GM23338 (cell line): ENCODE data around the gene PDIA6. TPM values are rescaled to one million over a fixed set of nuclear protein-coding genes. Genes with fewer than 3 reads are reported as not detected.

Source experiments
- ATAC-seq: fragments of 200-7000 bp; cut with Tn5 transposase; 3 replicates; pipeline ENCODE4 v1.9.1; 2020
- DNase-seq: peaks from one replicate; pipeline ENCODE4 v3.0.0-alpha.2; 2015; ENCODE audit warnings: low spot score
- H2AFZ ChIP-seq: fragments of 200-600 bp; sonication (generic); 2 replicates; pipeline ENCODE4 v1.8.0; 2016; ENCODE audit warnings: antibody characterized with exemption, mild to moderate bottlenecking, moderate library complexity
- H3F3A ChIP-seq: fragments of 200-600 bp; sonication (generic); replicated peaks from 2 replicates; pipeline ENCODE4 v1.8.0; 2017; ENCODE audit warnings: antibody characterized with exemption, mixed run types, low read depth
- H3K27ac ChIP-seq: fragments of 200-600 bp; sonication (generic); 2 replicates; pipeline ENCODE4 v1.6.1; 2016; ENCODE audit warnings: low read depth
- H3K27me3 ChIP-seq: fragments of 200-600 bp; sonication (generic); 2 replicates; pipeline ENCODE4 v1.8.0; 2016; ENCODE audit warnings: mild to moderate bottlenecking, mixed run types, moderate library complexity; ENCODE audit not compliant: insufficient read depth
- H3K36me3 ChIP-seq: fragments of 200-600 bp; sonication (generic); 2 replicates; pipeline ENCODE4 v1.8.0; 2016; ENCODE audit warnings: mild to moderate bottlenecking; ENCODE audit not compliant: insufficient read depth
- H3K4me1 ChIP-seq: fragments of 200-600 bp; sonication (generic); 2 replicates; pipeline ENCODE4 v1.8.0; 2016; ENCODE audit warnings: mild to moderate bottlenecking, moderate library complexity; ENCODE audit not compliant: insufficient read depth
- H3K4me2 ChIP-seq: fragments of 200-600 bp; sonication (generic); 2 replicates; pipeline ENCODE4 v1.7.1; 2017; ENCODE audit warnings: mixed run types
- H3K4me3 ChIP-seq: fragments of 200-600 bp; sonication (generic); 2 replicates; pipeline ENCODE4 v1.6.1; 2016; ENCODE audit warnings: mixed run types
- H3K79me2 ChIP-seq: fragments of 200-600 bp; sonication (generic); replicated peaks from 2 replicates; pipeline ENCODE4 v1.8.0; 2017; ENCODE audit warnings: mild to moderate bottlenecking; ENCODE audit not compliant: insufficient read depth
- H3K9me2 ChIP-seq: fragments of 200-600 bp; sonication (generic); 2 replicates; pipeline ENCODE4 v1.8.0; 2017; ENCODE audit not compliant: insufficient read depth
- H4K20me1 ChIP-seq: fragments of 200-600 bp; sonication (generic); replicated peaks from 2 replicates; pipeline ENCODE4 v1.8.0; 2017; ENCODE audit warnings: mild to moderate bottlenecking; ENCODE audit not compliant: insufficient read depth
- H3K27ac Mint-ChIP-seq: 2 replicates; pipeline ENCODE4 v1.8.0; 2020; ENCODE audit warnings: inconsistent platforms, mild to moderate bottlenecking, moderate library complexity, mixed read lengths
- H3K27me3 Mint-ChIP-seq: 3 replicates; pipeline ENCODE4 v1.8.0; 2022; ENCODE audit warnings: low read depth, mild to moderate bottlenecking, moderate library complexity, mixed read lengths, inconsistent platforms; ENCODE audit not compliant: insufficient read depth, poor library complexity
- H3K36me3 Mint-ChIP-seq: 3 replicates; pipeline ENCODE4 v1.8.0; 2021; ENCODE audit warnings: low read depth, mild to moderate bottlenecking, inconsistent platforms, moderate library complexity, mixed read lengths
- H3K4me1 Mint-ChIP-seq: 3 replicates; pipeline ENCODE4 v1.8.0; 2020; ENCODE audit warnings: mild to moderate bottlenecking, inconsistent platforms, mixed read lengths
- H3K4me3 Mint-ChIP-seq: 3 replicates; pipeline ENCODE4 v1.8.0; 2021; ENCODE audit warnings: moderate library complexity, mild to moderate bottlenecking, inconsistent platforms, mixed read lengths
- H3K9me3 Mint-ChIP-seq: 3 replicates; pipeline ENCODE4 v1.8.0; 2020; ENCODE audit warnings: moderate library complexity, mild to moderate bottlenecking, inconsistent platforms, mixed read lengths
- CREB1 ChIP-seq: fragments of 250-450 bp; sonication (Bioruptor Pico); IDR thresholded peaks from 2 replicates; pipeline ENCODE4 v1.5.0; 2020; ENCODE audit warnings: low read depth, mild to moderate bottlenecking, moderate library complexity
- CTCF ChIP-seq, 2 experiments: fragments of 200-600 bp in 1 of 2; sonication (generic) in 1 of 2; conservative IDR thresholded peaks; 2 replicates each; pipeline versions ENCODE4 v1.5.1 to v1.6.1; 2016 to 2017; ENCODE audit warnings: antibody characterized with exemption in 2 of 2, low read depth in 2 of 2, mild to moderate bottlenecking in 2 of 2, moderate library complexity in 1 of 2
- ETS1 ChIP-seq: IDR thresholded peaks from 2 replicates; pipeline ENCODE4 v1.6.1; 2016; ENCODE audit warnings: antibody characterized with exemption
- EZH2 ChIP-seq: fragments of 200-600 bp; sonication (generic); IDR thresholded peaks from one replicate; pipeline ENCODE4 v1.8.0; 2017; ENCODE audit warnings: antibody characterized with exemption, mild to moderate bottlenecking, low read depth; ENCODE audit not compliant: unreplicated experiment
- EZH2phosphoT487 ChIP-seq: fragments of 200-600 bp; sonication (generic); IDR thresholded peaks from one replicate; pipeline ENCODE4 v1.8.1; 2018; ENCODE audit warnings: antibody characterized with exemption; ENCODE audit not compliant: unreplicated experiment
- JUNB ChIP-seq: IDR thresholded peaks from one replicate; pipeline ENCODE4 v1.6.1; 2016; ENCODE audit warnings: antibody characterized with exemption; ENCODE audit not compliant: unreplicated experiment
- NANOG ChIP-seq: IDR thresholded peaks from 2 replicates; pipeline ENCODE4 v1.6.1; 2016; ENCODE audit warnings: antibody characterized with exemption, borderline replicate concordance
- POLR2AphosphoS5 ChIP-seq: IDR thresholded peaks from 2 replicates; pipeline ENCODE4 v1.6.1; 2016; ENCODE audit warnings: antibody characterized with exemption, low read depth
- REST ChIP-seq: IDR thresholded peaks from one replicate; pipeline ENCODE4 v1.6.1; 2018; ENCODE audit warnings: antibody characterized with exemption; ENCODE audit not compliant: unreplicated experiment
- STAT1 ChIP-seq: IDR thresholded peaks from one replicate; pipeline ENCODE4 v1.6.1; 2016; ENCODE audit warnings: antibody characterized with exemption; ENCODE audit not compliant: unreplicated experiment
- ZNF114 ChIP-seq: fragments of 250-450 bp; sonication (Bioruptor Pico); IDR thresholded peaks from 2 replicates; pipeline ENCODE4 v1.5.0; 2020; ENCODE audit warnings: mild to moderate bottlenecking, moderate library complexity
- ZNF331 ChIP-seq: fragments of 250-450 bp; sonication (Bioruptor Pico); IDR thresholded peaks from 2 replicates; pipeline ENCODE4 v1.5.0; 2020; ENCODE audit warnings: low read depth, mild to moderate bottlenecking, moderate library complexity
- ZNF462 ChIP-seq: fragments of 250-450 bp; sonication (Bioruptor Pico); IDR thresholded peaks from 2 replicates; pipeline ENCODE4 v1.5.0; 2020; ENCODE audit warnings: mild to moderate bottlenecking, moderate library complexity
- polyA plus RNA-seq: library from polyadenylated mRNA; unstranded; fragments of >200 nt; fragmentation: Nextera tagmentation; extraction: Ambion mirVana; gene quantifications from 2 replicates; pipeline ENCODE4 v1.2.1, GENCODE V29; 2016
- total RNA-seq: library from RNA; depleted of rRNA; stranded (reverse); fragments of >200 nt; shearing (Covaris generic); gene quantifications from 2 replicates; pipeline ENCODE4 v1.2.3, GENCODE V29; 2014

The PDIA6 gene
- total and polyA plus RNA-seq, 2 experiments from 2014 or later = 331 to 382 TPM

- no peak overlapping the region for H3K4me3 Mint-ChIP-seq
- peaks cover 90% of the 10 kb centered on the region for H3K36me3 ChIP-seq
- no peak overlapping the region for H3K4me3 ChIP-seq
- peaks cover 1% of the 10 kb centered on the region for H3K27me3 Mint-ChIP-seq
- H3F3A ChIP-seq = 0 out of 2 replicates have a peak, but pooled peaks cover 4% of the 10 kb centered on the region
- no peak overlapping the region for H3K27ac ChIP-seq
- no peak for TF ChIP-seq ETS1
- TF ChIP-seq STAT1 = no peak
- no peak for TF ChIP-seq NANOG
- TF ChIP-seq ZNF462 (CRISPR knock-in tag) = no peak
- no peak for TF ChIP-seq REST
- TF ChIP-seq EZH2 = no peak
- no peak for TF ChIP-seq ZNF114 (CRISPR knock-in tag)
- no peak for TF ChIP-seq CTCF (conservative IDR thresholded peaks at IDR 0.05; ENCODE audit: low read depth in 2 of 2)
- no peak for TF ChIP-seq CREB1
- no peak for TF ChIP-seq JUNB
- TF ChIP-seq POLR2AphosphoS5 = no peak
- TF ChIP-seq EZH2phosphoT487 = no peak
- TF ChIP-seq ZNF331 (CRISPR knock-in tag) = no peak
- H3K9me2 ChIP-seq = no peaks in the 10 kb centered on the region
- H3K27me3 ChIP-seq = no peaks in the 10 kb centered on the region
- H3K4me1 Mint-ChIP-seq = no peaks in the 10 kb centered on the region
- H3K36me3 Mint-ChIP-seq = peaks cover 94% of the 10 kb centered on the region
- no peak for DNase-seq
- peaks cover 49% of the 10 kb centered on the region for H3K79me2 ChIP-seq
- no peaks in the 10 kb centered on the region for H3K9me3 Mint-ChIP-seq
- H3K4me1 ChIP-seq = no peaks in the 10 kb centered on the region
- no peak overlapping the region for H2AFZ ChIP-seq
- H3K27ac Mint-ChIP-seq = no peak overlapping the region
- peaks cover 44% of the 10 kb centered on the region for H4K20me1 ChIP-seq
- no peak for ATAC-seq
- no peak overlapping the region for H3K4me2 ChIP-seq
Measured at GRCh38 chr2:10792001-10792634, 20.5 kb downstream of the PDIA6 start.
